NCI-H82 (cell line): ENCODE data around the gene ZNF862.

Source experiments
- DNase-seq: peaks from one replicate; lab custom pipeline; 2025; lab: John Stamatoyannopoulos, UW

Gene ZNF862

DNA sequence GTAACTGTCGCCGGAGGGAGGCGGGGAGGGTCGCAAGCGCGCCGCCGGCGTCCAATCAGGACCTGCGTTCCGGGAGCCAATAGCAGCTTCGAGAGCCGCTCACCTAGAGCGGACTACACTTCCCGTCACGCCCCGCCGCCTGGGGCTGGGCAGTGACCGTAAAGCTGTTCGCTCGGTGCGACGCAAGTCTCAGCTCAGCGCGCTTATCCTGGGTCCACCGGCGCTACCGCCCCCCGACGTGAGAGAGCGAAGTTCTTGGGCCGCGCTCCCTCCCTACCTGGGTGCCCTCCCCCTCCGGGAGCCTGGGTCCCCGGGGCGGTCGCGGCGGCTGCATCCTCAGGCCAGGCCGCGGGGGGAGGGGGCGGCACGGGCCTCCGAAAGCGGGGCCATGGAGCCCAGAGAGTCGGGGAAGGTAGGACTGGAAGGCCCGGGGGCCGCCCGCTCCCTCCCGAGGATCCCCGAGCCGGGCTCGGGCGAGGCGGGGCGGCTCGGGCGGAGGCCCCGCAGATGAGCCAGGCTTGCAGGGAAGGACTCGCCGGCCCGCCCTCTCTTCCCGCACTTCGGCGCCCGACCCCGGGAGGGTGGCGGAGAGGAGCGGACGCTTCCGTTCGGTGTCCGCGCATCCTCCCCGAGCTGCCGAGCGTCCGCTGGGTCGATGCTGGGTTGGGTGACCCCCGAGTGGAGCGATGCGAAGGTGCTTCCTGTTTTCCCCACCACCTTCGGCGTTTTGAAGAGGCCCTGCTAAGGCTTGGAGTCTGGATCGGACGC is at the start of gene ZNF862:
ZNF862 (plus strand) TSS at position 152 of the 768 bp plus-strand sequence; CDS start at position 389, 237 bp downstream.
- peak; percentile 99 for DNase-seq

DNA sequence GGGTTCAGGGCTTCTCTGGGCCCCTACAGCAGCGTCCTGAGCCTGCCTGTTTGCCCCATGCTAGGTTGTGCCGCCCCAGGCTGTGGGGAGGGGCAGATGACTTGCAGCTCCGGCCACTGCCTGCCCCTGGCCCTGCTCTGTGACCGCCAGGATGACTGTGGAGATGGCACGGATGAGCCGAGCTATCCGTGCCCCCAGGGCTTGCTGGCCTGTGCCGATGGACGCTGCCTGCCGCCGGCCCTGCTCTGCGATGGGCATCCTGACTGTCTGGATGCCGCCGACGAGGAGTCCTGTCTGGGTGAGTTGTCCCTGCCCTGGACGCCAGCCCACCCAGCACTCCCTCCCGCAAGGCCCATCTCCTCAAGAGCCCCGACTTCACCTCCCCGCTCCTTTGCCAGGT is 49.1 kb upstream of the ZNF862 start:
- DNase-seq: no peak

DNA sequence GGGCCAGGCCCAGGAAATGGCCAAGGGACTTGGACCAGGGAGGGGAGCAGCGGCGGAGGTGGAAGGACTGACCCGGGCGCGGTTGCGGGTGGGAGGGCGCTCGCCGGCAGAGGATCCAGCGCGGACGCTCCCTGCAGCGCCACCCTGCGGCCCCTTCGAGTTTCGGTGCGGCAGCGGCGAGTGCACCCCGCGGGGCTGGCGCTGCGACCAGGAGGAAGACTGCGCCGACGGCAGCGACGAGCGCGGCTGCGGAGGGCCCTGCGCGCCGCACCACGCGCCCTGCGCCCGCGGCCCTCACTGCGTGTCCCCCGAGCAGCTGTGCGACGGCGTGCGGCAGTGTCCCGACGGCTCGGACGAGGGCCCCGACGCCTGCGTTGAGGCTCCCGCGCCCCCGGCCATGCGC is 48.0 kb upstream of the ZNF862 start:
- DNase-seq: peak; percentile 54

DNA sequence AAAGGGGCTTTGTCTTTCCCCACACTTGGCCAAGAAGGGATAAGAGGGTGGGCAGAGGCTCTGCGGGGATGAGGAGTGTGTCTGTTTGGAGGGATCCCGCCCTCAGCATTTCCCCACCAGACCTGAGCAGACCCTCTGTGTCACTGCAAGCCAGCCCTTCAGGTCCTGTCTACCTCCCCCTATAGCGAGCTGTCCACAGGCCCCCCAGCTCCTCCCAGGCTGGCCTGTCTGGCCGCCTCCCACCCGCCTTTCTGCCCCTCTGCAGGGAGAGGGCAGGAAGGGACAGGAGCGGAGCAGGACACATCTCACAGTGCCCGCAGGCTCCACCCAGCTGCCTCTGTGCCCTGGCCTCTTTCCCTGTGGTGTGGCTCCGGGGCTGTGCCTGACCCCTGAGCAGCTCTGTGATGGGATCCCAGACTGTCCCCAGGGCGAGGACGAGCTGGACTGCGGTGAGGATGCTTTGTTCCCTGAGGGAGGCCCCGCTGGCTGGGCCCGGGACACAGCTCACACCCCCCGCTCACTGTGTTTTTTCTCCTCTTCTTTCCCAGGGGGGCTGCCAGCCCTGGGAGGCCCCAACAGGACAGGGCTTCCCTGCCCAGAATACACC is 47.3 kb upstream of the ZNF862 start:
- DNase-seq: no peak

DNA sequence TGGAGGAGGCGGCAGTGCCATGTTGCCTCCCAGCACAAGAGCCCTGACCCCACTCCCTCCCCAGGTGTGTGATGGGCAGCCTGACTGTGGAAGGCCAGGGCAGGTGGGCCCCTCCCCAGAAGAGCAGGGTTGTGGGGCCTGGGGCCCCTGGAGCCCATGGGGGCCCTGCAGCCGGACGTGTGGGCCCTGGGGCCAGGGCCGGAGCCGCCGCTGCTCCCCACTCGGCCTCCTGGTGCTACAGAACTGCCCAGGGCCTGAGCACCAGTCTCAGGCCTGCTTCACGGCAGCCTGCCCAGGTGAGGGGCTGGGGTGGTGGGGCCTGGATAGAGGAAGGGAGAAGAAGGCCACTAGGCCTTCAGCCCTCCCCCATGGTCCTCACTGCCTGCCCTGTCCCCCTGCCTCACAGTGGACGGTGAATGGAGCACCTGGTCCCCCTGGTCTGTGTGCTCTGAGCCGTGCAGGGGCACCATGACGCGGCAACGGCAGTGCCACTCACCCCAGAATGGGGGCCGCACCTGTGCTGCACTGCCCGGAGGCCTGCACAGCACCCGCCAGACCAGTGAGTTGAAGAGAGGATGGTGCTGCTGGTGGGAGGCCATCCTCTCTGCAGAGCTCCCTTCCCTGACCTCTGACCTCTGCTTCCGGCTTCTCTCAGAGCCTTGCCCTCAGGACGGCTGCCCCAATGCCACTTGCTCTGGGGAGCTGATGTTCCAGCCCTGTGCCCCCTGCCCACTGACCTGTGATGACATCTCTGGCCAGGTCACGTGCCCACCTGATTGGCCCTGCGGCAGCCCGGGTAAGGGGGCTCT is 46.6 kb upstream of the ZNF862 start:
- no peak for DNase-seq

DNA sequence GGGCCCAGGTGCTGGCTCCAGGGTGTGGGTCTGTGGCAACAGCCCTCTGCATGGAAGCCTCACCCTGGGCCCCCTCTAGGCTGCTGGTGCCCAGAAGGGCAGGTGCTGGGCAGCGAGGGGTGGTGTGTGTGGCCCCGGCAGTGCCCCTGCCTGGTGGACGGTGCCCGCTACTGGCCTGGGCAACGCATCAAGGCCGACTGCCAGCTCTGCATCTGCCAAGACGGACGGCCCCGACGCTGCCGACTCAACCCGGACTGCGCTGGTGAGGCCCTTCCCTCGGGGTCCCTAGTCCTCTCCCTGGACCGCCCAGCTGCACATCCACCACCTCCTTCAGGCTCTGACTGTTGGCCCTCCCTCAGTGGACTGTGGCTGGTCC is 46.0 kb upstream of the ZNF862 start:
- no peak for DNase-seq

DNA sequence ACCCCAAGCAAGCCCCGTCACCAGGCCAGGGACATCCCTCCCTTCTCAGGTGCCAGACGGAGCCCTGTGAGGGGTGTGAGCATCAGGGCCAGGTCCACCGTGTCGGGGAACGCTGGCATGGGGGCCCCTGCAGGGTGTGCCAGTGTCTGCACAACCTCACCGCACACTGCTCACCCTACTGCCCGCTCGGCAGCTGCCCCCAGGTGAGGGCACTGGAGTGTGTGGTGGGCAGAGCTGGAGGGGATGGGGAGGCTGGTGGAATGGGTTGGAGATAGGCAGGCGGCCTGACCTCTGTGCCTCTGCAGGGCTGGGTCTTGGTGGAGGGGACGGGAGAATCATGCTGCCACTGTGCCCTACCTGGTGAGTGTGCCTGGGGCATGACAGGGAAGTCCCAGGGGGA is 44.9 kb upstream of the ZNF862 start:
- DNase-seq: no peak

DNA sequence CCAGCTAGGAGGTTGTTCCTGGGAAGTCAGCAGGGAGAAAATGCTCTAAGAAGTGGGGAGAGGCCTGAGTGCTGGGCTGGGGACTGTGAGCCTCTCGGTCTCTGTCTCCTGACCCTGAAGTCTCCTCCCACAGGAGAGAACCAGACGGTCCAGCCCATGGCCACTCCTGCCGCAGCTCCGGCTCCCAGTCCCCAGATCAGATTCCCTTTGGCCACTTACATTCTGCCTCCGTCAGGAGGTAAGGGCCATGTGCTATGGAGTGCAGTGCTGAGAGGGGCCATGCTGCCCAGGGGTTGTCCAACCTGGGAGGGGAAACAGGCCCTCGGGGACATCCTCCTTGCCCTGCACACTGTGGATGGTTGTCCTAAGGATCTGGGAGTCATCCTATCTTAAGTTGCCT is 43.5 kb upstream of the ZNF862 start:
- DNase-seq: no peak

DNA sequence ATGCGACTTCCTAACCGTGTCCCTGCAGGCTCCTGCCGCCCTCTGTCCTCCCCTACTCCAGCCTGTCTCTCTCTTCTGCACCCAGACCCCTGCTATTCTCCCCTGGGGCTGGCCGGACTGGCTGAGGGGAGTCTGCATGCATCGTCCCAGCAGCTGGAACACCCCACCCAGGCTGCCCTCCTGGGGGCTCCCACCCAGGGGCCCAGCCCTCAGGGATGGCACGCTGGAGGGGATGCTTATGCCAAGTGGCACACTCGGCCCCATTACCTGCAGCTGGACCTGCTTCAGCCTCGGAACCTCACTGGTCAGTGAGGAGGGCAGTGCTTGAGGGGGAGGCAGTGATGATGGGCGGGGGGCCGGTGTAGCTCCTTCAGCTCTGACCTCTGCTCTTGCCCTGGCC is 43.0 kb upstream of the ZNF862 start:
- no peak for DNase-seq

DNA sequence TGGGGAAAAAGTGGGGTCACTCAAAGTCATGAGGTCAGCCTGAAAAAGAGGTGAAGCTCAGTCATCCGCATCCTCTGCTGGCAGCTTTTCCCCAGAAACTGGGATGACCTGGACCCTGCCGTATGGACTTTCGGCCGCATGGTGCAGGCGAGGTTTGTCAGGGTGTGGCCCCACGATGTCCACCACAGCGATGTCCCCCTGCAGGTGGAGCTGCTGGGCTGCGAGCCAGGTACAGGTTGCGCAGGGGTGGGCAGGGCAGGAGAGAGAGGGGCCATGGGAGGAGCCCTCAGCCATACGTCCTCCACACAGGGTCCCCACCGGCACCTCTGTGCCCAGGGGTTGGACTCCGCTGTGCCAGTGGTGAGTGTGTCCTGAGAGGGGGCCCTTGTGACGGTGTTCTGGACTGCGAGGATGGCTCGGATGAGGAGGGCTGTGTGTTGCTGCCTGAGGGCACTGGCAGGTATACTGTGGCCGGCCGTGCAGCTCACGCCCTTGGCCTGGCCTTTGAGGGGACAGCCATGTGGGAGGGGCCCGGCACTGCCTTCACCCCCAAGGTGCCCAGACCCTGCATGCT is 41.8 kb upstream of the ZNF862 start:
- no peak for DNase-seq

DNA sequence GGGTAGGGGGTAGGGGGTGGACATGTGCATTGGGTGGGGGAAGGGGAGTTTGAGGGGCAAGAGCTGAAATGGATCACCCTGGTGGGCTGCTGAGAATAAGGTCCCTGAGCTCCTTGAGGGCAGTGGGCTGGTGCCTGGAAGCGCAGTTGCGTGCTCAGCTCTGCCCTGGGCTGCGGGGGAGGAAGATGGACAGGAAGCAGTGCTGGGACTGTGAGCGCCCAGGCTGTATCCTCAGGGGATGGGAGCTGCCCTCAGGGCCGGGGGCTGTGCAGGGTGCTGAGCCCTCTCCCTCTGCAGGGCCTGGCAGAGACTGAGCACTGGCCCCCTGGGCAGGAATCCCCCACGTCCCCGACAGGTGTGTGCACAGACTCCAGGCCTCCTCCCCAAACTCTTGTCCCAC is 40.4 kb upstream of the ZNF862 start:
- DNase-seq: no peak

DNA sequence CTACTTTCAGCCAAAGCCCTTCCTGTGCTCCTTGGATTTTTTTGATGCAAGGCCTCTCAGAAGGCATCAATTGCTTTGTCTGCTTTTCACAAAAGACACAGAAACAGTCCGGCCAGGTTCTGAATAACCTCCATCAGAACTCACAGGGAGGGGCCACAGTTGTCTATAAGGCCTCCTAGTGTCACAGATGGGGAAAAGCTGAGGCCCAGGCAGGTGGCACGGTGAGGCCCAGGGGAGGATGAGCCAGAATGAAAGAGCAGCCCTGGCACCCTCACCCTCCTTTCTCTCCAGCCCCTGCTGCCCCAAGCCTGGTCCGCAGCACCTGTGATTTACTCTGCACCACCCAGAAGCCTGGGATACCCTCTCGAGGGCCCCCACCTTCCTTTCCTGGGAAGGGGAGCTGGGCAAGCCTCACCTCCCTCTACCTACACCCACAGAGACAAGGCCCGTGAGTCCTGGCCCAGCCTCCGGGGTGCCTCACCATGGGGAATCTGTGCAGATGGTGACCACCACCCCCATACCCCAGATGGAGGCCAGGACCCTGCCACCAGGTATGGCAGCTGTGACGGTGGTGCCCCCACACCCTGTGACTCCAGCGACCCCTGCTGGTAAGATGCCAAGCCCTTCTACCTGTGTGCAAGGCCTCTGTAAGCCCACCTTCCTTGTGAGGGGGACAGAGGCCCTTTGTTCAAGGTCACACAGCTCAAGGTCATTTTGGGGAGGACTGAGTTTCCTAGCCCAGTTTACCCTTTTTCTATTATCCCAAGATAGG is 38.6 kb upstream of the ZNF862 start:
- peak; percentile 69 for DNase-seq

DNA sequence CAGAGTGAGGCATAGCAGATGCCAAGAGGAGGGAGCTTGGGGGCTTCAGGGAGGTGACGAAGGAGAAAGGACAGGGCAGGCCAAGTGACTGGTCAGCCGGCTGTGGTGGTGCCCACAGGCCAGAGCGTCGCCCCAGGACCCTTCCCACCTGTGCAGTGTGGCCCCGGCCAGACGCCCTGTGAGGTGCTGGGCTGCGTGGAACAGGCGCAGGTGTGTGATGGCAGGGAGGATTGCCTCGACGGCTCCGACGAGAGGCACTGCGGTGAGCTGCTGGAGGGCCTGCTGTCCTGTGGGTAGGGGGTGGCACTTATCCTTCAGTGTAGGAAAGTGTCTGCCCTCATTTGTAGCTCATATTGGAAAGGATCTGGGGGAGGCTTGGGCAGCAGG is 38.0 kb upstream of the ZNF862 start:
- no peak for DNase-seq

DNA sequence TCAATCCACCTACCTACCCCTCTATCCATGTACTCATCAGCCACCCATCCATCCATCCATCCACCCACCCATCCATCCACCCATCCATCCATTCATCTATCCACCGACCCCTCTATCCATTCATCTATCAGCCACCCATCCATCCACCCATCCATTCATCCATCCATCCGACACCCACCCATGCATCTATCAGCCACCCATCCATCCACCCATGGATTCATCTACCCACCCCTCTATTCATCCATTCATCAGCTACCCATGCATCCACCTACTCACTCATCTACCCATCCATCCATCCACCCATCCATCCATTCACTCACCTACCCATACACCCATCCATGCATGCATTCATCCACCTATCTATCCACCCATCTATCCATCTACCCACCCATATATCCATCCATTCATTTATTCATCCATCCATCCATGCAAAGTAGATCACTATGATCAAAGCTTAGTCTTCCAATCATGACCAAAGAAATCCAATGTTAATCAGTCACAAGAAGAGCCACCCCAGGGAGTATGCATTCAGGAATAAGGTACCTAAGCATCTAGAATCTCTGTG is 37.1 kb upstream of the ZNF862 start:
- DNase-seq: no peak

DNA sequence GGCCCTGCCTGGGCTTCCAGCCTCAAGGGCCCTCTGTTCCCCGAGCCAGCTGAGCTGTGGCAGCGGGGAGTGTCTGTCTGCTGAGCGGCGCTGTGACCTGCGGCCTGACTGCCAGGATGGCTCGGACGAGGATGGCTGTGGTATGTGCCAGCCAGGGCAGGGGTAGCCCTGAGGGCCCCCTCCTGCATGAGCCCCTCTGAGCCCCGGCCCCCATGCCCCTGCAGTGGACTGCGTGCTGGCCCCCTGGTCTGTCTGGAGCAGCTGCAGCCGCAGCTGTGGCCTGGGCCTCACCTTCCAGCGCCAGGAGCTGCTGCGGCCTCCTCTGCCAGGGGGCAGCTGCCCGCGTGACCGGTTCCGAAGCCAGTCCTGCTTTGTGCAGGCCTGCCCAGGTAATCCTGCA is 36.4 kb upstream of the ZNF862 start:
- no peak for DNase-seq

DNA sequence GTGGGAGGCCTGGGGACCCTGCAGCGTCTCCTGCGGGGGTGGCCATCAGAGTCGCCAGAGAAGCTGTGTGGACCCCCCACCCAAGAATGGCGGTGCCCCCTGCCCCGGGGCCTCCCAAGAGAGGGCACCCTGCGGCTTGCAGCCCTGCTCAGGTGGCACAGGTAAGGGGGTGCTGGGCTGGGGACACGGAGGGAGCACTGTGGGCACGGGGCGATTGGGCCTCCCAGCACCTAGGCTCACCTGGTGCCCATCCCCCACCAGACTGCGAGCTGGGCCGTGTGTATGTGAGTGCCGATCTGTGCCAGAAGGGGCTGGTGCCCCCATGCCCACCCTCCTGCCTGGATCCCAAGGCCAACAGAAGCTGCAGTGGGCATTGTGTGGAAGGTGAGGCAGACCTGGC is 35.2 kb upstream of the ZNF862 start:
- DNase-seq: no peak

DNA sequence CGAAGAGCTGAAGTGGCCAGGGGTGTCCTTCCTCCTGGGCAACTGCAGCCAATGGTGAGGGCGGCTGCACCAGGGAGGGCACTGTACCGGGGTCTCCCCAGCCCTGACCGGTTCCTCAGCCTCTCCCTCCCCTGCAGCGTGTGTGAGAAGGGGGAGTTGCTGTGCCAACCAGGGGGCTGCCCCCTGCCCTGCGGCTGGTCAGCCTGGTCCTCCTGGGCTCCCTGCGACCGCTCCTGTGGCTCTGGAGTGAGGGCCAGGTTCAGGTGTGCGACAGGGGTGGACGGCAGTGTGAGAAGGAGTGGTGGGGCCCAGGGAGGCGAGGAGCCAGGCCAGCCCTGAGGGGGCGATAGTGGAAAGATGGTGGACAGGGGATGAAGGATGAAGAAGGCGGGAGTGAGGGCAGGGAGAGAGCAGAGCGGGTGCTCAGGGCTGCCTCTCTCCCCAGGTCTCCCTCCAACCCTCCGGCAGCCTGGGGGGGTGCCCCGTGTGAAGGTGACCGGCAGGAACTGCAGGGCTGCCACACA is 34.6 kb upstream of the ZNF862 start:
- no peak for DNase-seq

DNA sequence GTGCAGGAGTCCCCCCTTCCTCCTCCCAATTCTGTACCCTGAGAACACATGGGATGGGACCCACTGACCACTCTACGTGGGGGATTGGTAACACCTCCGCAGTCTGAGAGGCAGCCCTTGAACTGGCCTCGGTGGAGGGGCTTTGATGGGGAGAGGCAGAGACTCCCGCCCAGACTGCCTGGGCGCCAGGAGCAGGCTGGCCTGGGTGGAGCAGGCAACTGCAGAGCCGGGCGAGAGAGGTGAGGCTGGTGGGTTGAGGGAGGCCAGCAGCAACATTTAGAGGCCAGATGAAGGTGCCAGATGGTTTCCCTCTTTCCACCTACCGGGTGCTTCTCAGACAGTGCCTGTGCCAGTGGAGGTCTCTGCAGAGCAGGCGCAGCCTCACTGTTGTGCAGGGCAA is 34.1 kb upstream of the ZNF862 start:
- peak; percentile 15 for DNase-seq

DNA sequence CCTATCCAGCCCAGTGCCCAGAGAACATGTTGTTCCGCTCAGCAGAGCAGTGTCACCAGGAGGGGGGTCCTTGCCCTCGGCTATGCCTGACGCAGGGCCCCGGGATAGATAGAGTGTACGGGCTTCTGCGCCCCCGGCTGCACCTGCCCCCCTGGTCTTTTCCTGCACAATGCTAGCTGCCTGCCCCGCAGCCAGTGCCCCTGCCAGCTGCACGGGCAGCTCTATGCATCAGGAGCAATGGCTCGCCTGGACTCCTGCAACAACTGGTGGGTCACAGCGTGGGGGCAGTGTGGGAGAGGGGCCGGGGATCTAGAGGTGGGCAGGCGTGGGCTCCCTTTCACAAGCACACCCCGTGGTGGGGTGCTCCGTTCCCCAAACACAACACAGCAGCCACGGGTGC is 31.4 kb upstream of the ZNF862 start:
- DNase-seq: no peak

DNA sequence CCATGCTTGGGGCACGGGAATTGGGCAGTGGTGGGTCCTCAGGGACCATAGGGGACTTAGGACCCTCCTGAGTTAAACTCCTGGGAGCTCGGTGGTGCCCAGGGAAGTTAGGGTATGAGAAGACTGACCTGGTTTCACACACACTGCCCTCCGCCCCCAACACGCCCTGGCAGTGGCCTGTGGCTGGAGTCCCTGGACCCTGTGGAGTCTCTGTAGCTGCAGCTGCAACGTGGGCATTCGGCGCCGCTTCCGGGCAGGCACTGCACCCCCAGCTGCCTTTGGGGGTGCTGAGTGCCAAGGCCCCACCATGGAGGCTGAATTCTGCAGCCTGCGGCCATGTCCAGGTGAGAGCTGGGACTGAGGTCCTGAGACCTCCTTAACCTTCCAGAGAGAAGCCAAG is 29.9 kb upstream of the ZNF862 start:
- DNase-seq: no peak

DNA sequence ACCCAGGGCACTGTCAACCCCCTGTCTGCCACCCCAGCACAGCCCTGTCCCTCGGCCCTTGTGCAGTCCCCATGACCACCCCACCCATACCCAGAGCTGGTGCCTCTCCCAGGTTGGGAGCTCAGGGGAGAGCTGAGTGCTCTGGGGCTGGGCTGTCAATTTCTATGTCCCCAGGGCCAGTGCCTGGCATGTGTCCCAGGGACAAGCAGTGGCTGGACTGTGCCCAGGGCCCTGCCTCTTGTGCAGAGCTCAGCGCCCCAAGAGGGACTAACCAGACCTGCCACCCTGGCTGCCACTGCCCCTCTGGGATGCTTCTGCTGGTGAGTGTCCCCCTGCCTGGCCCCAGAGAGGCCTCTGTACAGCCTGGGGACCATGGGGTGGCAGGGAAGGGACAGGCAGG is 29.0 kb upstream of the ZNF862 start:
- DNase-seq: no peak
